ENCODE results near the gene PYM1.
A peak's percentile ranks its signal among the peaks of the same experiment; 100 is the strongest.

Gene PYM1

GRCh38 chr12:55931317-55931779 is 3.7 kb upstream of the PYM1 start:
- peak overlapping the region; percentile 99 for H3K9ac ChIP-seq (ENCODE audit: low read length)
- H3K27ac ChIP-seq (ENCODE audit: low read depth, low read length, poor library complexity, severe bottlenecking), result peak overlapping the region; percentile 100
- peaks cover 27% of the 10 kb centered on the region for H3K79me2 ChIP-seq (ENCODE audit: insufficient read depth, low read length)
- peaks cover 6% of the 10 kb centered on the region for H3F3A ChIP-seq (ENCODE audit: insufficient read depth, low read length)
- H3K27me3 ChIP-seq (ENCODE audit: insufficient read depth, low read length), result no peaks in the 10 kb centered on the region
- TF ChIP-seq CTCF (IDR thresholded peaks at IDR 0.05; ENCODE audit: low read length) (no peak), EZH2 (IDR thresholded peaks at IDR 0.05; ENCODE audit: borderline replicate concordance, low read length) (no peak)
- H4K20me1 ChIP-seq (ENCODE audit: insufficient read depth, low read length), result no peaks in the 10 kb centered on the region
- H3K9me2 ChIP-seq (ENCODE audit: low read depth, low read length), result no peaks in the 10 kb centered on the region
- H3K4me2 ChIP-seq (ENCODE audit: low read length), result peak overlapping the region; percentile 93
- peak overlapping the region; percentile 95 for H3K4me3 ChIP-seq (ENCODE audit: low read depth, low read length, poor library complexity, severe bottlenecking)
- peaks cover 36% of the 10 kb centered on the region; the same call in 1 of the 2 replicates for H3K36me3 ChIP-seq (ENCODE audit: insufficient read depth, low read length)
- H2AFZ ChIP-seq (ENCODE audit: low read length), result no peak overlapping the region
- H3K4me1 ChIP-seq (ENCODE audit: insufficient read depth, low read length, severe bottlenecking), result peaks cover 54% of the 10 kb centered on the region
- no peaks in the 10 kb centered on the region for H3K9me3 ChIP-seq (ENCODE audit: low read length)

GRCh38 chr12:55930771-55931316 is 3.1 kb upstream of the PYM1 start, which contains the start of gene DGKA:
Gene DGKA, plus strand, starts transcription at chr12:55931162. Its CDS starts 5,342 bp downstream, at chr12:55936504.
- Histone ChIP-seq H3K36me3 (ENCODE audit: insufficient read depth, low read length) (peaks cover 36% of the 10 kb centered on the region; the same call in 1 of the 2 replicates), H3K9me3 (ENCODE audit: low read length) (no peaks in the 10 kb centered on the region), H3K4me2 (ENCODE audit: low read length) (peak within 1 kb of the TSS; percentile 93), H3K9me2 (ENCODE audit: low read depth, low read length) (no peaks in the 10 kb centered on the region), H4K20me1 (ENCODE audit: insufficient read depth, low read length) (no peaks in the 10 kb centered on the region), H3K9ac (ENCODE audit: low read length) (peak within 1 kb of the TSS; percentile 99), H2AFZ (ENCODE audit: low read length) (no peak within 1 kb of the TSS), H3K27me3 (ENCODE audit: insufficient read depth, low read length) (no peaks in the 10 kb centered on the region), H3K79me2 (ENCODE audit: insufficient read depth, low read length) (peaks cover 32% of the 10 kb centered on the region), H3F3A (ENCODE audit: insufficient read depth, low read length) (peaks cover 6% of the 10 kb centered on the region), H3K4me3 (ENCODE audit: low read depth, low read length, poor library complexity, severe bottlenecking) (peak within 1 kb of the TSS; percentile 95), H3K4me1 (ENCODE audit: insufficient read depth, low read length, severe bottlenecking) (peaks cover 59% of the 10 kb centered on the region), H3K27ac (ENCODE audit: low read depth, low read length, poor library complexity, severe bottlenecking) (peak within 1 kb of the TSS; percentile 100)
- TF ChIP-seq CTCF (IDR thresholded peaks at IDR 0.05; ENCODE audit: low read length), result peak; percentile 80
- TF ChIP-seq EZH2 (IDR thresholded peaks at IDR 0.05; ENCODE audit: borderline replicate concordance, low read length), result no peak

- no peaks in the 10 kb centered on the region for H3K9me2 ChIP-seq (ENCODE audit: low read depth, low read length)
- peaks cover 47% of the 10 kb centered on the region for H3K79me2 ChIP-seq (ENCODE audit: insufficient read depth, low read length)
- H3K9ac ChIP-seq (ENCODE audit: low read length), result peak overlapping the region; percentile 99
- peak overlapping the region; percentile 76 for H3K4me3 ChIP-seq (ENCODE audit: low read depth, low read length, poor library complexity, severe bottlenecking)
- H3F3A ChIP-seq (ENCODE audit: insufficient read depth, low read length), result peaks cover 6% of the 10 kb centered on the region
- H4K20me1 ChIP-seq (ENCODE audit: insufficient read depth, low read length), result no peaks in the 10 kb centered on the region
- no peaks in the 10 kb centered on the region for H3K27me3 ChIP-seq (ENCODE audit: insufficient read depth, low read length)
- no peak overlapping the region for H2AFZ ChIP-seq (ENCODE audit: low read length)
- peaks cover 33% of the 10 kb centered on the region for H3K36me3 ChIP-seq (ENCODE audit: insufficient read depth, low read length)
- peak overlapping the region; percentile 100 for H3K27ac ChIP-seq (ENCODE audit: low read depth, low read length, poor library complexity, severe bottlenecking)
- peak overlapping the region; percentile 93 for H3K4me2 ChIP-seq (ENCODE audit: low read length)
- no peaks in the 10 kb centered on the region for H3K9me3 ChIP-seq (ENCODE audit: low read length)
- peaks cover 72% of the 10 kb centered on the region for H3K4me1 ChIP-seq (ENCODE audit: insufficient read depth, low read length, severe bottlenecking)
- no peak for TF ChIP-seq CTCF (IDR thresholded peaks at IDR 0.05; ENCODE audit: low read length)
- no peak for TF ChIP-seq EZH2 (IDR thresholded peaks at IDR 0.05; ENCODE audit: borderline replicate concordance, low read length)
Observed at GRCh38 chr12:55929306-55929791, 1.7 kb upstream of the PYM1 start.

All from OCI-LY1 (cell line).